ENCODE results near the gene RHOXF2.
"Not testable (repeated sequence)": the region's sequence is repeated elsewhere in the genome, so short reads cannot be mapped to it uniquely, and the experiment has no call there.

The RHOXF2 gene, protein sequence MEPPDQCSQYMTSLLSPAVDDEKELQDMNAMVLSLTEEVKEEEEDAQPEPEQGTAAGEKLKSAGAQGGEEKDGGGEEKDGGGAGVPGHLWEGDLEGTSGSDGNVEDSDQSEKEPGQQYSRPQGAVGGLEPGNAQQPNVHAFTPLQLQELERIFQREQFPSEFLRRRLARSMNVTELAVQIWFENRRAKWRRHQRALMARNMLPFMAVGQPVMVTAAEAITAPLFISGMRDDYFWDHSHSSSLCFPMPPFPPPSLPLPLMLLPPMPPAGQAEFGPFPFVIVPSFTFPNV

DNA sequence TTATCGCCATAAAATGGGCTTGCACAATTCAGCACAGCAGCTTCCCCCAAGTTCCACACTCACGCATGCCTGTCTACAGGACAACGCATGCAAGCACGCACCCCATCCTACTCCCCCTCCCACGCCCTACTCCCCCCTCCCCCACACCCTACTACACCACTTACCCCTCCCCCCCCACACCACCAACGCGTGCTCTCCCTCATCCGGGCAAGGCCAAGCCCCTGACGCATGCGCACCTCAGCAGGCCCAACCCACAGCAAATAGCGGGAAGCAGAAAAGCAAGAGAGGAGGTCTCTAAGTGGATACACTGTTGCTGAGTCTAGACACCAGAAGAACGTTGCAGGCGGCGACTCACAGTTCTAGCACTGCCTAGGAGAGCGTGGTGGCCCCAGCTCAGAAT is at the start of gene RHOXF2:
Gene RHOXF2 (plus strand): TSS at position 301 of the 400 bp plus-strand sequence. CDS start 138 bp downstream, outside the sequence.
- not testable (repeated sequence) for FAIRE-seq

DNA sequence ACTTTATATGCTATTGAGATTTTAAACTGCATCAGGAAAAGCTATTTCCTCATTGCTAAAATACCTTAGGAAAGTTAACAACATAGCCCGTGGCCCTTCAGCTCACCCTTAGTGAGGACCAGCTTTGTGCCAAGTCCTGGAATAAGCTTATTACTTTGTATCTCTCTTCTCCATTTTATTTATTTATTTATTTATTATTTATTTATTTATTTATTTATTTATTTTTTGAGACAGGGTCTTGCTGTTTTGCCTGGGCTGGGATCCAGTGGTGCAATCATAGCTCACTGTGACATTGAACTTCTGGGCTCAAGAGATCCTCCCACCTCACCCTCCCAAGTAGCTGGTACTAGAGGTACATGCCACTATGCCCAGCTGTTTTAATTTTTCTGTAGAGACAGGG is 49.0 kb upstream of the RHOXF2 start:
- FAIRE-seq = no peak

GRCh38 chrX:120111611-120112010 is 46.8 kb upstream of the RHOXF2 start:
- peak; percentile 41 for FAIRE-seq

GRCh38 chrX:120115438-120115963 is 42.9 kb upstream of the RHOXF2 start, which contains the start of gene RHOXF1:
TSS of gene RHOXF1 (minus strand) at chrX:120115913. CDS start at chrX:120115862, 51 bp downstream.
- no peak for FAIRE-seq

DNA sequence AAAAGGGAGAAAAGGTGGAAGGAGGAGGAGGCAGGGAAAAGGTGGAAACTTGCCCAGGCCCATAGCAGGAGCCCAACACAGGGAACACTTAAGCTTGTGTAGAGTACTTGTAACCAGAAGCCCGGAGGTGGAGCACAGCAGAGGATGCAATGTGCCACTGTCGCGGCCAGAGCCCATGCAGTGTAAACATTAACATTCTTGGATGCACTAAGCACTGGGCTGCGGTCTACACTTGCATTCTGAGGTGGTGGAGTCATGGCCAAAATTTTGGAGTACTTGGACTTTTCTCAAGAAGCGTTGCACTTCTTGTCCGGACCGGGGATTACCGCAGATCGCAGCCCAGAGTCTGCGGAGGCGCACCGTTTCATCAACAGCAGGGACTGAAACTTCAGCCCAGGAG is 38.2 kb upstream of the RHOXF2 start:
- no peak for FAIRE-seq

DNA sequence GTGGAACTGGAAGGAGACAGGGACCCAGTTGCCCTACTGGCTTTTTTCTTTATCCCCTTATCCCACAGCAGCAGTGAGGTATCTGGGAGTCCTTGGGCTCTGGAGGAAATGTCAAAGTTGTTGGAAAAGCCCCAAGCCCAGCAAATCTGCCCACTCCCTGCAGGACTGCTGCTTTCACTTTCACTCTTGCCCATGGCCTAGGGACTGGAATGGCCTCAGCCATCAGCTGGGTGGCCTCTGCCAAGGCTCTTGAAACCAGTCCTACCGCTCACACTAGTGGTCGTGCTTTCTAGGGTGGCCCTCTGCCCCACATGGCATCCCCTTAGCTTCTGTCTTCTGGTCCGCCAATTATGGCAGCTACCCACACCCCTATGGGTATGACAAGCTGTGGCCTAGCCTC is 33.0 kb upstream of the RHOXF2 start:
- FAIRE-seq = no peak

- not testable (repeated sequence) for FAIRE-seq
Observed at GRCh38 chrX:120128306-120128846, 30.0 kb upstream of the RHOXF2 start.

DNA sequence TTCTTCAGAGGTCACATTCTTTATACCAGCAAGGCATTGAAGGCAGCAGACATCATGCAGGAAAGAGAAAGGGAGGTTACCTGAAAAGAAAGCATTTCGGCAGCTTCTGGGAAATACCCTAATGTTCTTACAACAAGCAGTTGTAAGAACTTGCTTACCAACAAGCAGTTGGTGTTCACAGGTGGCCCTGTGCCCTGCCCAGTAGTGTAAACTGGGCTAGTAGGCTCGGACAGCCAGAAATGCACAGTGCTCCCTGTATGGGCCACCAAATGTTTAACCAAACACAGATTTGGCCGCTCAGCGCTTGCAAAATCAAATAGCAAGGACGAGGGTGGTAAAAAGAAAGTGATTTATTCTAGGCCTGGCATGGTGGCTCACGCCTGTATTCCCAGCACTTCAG is 22.3 kb upstream of the RHOXF2 start:
- no peak for FAIRE-seq

DNA sequence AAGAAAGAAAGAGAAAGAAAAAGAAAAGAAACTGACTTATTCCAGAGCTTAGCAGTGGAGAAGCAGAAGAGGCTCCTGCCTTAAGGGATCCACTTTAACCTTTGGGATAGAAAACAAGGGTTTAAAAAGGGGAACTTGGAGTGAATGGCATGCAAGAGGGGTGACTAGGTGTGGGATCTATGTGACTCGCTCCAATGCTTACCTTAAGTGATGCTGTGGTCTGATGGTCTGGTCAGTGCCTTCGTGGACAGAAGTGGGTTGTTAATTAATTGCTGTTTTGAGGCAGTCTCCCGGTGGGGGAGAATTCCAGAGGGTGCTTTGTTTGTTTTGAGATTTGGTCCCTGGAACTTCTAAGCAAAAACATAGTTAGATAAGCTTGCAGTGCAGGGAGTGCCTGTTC is 21.6 kb upstream of the RHOXF2 start:
- FAIRE-seq = no peak

DNA sequence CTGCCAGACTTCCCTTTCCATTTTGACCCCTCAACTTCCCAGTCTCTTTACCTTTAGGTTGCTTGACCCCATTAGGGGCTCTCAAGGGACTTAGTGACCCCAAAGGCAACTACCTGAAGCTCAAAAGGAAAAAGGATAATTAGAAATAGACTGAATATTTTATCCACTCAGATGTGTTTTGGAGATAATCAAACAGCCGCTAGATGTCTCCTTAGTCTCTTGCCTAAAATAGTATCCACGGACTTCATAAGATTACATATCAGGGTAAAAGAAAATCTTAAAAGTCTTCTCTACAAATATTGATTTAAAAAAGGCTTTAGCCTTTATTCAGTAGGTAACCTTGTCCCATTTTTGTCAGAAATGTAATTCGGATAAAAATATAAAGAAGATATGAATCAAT is 21.0 kb upstream of the RHOXF2 start:
- FAIRE-seq = no peak

GRCh38 chrX:120140293-120140981 is 18.0 kb upstream of the RHOXF2 start:
- FAIRE-seq = no peak

- FAIRE-seq = no peak
Observed at GRCh38 chrX:120144178-120144844, 14.1 kb upstream of the RHOXF2 start.

GRCh38 chrX:120145295-120145925 is 13.0 kb upstream of the RHOXF2 start:
- no peak for FAIRE-seq

DNA sequence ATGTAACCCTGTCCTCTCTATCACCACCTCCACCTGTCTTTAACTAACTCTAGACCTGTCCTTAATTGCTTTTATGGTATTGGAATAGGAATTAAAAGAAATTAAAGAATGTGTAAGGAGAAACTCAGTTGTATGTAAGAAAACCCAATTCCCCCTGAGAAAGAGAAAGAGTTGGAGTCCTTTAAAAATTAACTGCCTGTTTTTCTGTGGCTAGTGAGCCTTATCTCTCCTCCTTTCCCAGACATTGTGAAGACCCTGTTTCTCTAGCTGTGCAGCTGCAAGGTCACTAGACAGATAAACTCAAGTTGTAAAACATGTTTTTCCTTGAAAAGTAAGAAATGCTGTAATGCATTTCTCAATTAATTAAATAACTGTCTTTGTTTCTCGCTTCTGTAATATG is 12.1 kb upstream of the RHOXF2 start:
- FAIRE-seq = not testable (repeated sequence)

DNA sequence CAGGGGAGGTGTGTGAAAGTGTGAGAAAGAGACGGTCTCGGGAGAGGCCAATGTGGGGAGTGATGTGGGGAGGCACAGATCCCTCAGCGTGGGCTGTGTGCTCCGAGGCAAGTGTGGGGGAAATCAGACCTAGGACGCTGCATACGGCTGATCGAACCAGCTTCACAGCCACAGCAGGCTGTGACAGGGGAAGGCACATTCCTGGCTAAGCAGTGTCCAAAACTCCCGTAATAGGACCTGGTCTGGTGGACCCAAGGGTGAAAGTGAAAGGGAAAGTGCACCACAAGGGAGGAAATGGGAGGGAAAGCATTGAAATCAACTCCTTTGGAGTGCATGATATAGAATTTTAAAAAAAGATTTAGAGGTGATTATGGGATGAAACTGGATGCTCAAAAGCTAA is 10.9 kb upstream of the RHOXF2 start:
- FAIRE-seq = no peak

DNA sequence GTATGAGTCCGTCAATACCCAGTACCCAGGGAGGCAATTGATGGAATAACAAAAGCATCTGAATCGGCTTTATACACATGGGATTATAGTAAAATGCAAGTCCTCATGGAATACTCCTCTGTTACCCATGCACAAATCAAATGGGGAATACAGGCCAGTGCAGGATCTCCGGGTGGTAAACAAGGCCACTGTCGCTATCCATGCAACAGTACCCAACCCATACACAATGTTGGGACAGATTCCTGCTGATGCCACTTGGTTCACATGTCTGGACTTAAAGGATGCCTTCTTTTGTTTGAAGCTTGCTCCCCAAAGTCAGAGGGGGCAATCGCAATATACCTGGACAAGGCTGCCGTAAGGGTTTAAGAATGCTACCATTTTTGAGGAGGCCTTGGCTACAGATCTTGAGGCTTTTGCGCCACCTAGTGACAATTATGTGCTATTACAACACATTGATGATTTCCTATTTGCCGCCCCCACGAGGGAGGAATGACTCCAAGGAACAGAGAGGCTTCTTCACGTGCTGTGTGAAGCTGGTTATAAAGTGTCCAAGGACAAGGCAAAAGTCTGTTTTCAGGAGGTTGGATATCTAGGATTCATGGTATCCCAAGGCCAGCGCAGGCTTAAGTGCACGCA is 8.2 kb upstream of the RHOXF2 start:
- FAIRE-seq = not testable (repeated sequence)

DNA sequence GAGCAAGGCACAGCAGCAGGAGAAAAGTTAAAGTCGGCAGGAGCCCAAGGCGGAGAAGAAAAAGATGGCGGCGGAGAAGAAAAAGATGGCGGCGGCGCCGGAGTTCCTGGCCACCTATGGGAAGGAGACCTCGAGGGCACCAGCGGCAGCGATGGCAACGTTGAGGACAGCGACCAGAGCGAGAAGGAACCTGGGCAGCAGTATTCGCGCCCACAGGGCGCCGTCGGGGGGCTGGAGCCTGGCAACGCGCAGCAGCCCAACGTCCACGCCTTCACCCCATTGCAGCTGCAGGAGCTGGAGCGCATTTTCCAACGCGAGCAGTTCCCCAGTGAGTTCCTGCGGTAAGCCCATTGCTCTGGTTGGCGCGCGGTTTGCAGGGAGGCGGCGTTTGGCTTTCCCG is 673 bp downstream of the RHOXF2 start:
- FAIRE-seq = not testable (repeated sequence)

DNA sequence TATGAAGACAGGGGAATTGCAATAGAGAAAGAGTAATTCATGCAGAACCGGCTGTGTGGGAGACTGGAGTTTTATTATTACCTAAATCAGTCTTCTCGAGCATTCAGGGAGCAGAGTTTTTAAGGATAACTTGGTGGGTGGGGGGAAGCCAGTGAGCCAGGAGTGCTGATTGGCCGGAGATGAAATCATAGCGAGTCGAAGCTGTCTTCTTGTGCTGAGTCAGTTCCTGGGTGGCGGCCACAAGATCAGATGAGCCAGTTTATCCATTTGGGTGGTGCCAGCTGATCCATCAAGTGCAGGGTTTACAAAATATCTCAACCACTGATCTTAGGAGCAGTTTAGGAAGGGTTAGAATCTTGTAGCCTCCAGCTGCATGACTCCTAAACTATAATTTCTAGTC is 34.8 kb downstream of the RHOXF2 start:
- FAIRE-seq = not testable (repeated sequence)

DNA sequence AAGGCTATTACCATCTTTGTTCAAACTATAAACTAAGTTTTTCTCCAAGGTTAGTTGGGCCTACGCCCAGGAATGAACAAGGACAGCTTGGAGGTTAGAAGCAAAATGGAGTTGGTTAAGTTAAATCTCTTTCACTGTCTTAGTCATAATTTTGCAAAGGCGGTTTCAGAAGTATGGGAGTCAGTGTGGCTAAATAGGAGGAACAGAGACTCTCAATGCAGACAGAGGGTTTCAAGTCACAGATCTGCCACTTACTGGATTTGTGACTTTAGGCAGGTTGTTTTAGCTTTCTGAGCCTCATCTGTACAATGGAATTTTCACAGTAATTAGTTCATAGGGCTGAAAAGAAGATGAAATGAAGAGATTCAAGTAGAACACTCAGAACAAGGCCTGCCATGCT is 35.3 kb downstream of the RHOXF2 start:
- FAIRE-seq = peak; percentile 87

- peak; percentile 97 for FAIRE-seq
Observed at GRCh38 chrX:120195786-120196185, 37.4 kb downstream of the RHOXF2 start.

DNA sequence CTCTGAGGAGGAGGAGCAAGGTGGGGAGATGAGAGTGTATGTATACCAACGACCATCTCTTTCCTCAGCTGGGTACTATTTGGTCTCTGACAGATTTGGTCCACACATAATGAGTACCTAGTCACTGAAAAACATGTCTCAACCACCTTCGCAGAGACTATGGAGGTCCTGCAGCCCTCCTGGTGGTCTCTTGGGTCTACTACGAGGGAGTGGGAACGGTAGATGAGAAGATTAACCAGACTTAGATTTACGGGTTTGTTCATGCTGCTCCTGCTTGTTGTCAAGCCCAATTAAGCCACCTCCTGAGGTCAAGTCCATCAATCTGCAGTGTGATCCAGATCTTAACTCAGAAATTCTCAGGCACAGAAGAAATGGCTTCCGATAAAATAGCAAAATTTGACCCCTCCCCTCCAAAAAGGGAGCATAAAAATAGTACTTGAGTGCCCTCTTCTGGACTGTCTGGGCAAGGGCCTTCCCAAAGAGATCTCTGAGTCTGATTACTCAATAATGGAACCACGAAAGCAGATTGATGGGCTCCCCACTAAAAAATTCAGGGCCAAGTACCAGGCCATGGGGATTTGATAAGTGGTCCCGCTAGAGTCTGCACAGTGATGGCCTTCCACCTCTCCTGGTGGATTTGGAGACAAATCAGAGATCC is 38.3 kb downstream of the RHOXF2 start:
- not testable (repeated sequence) for FAIRE-seq

DNA sequence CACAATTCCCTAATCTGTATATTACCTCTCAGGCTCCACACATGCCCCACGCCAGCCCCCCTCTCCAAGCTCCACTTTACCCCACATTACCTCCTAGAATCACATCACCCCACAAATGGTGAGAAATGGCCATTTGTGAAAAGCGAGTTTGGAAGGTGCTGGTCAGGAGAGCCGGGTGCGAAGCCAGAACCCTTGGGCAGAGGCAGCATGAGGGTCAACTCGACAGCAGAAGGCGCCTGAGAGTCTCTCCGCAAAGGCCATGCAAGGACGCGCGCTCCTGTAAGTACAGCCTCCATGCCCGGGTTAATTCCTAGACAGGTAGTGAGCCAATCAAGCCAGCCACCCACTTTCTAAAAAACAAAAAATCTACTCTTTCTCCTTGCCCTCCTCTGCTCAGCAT is 42.4 kb downstream of the RHOXF2 start:
- FAIRE-seq = no peak
